Caki2 (cell line): ENCODE results near the gene WEE1. TPM values are rescaled to one million over a fixed set of nuclear protein-coding genes. Genes with fewer than 3 reads are reported as not detected.

ENCODE experiments used
- total RNA-seq: library from RNA; depleted of rRNA; stranded (reverse); fragments of >200 nt; shearing (Covaris generic); gene quantifications from 2 replicates; pipeline ENCODE4 v1.2.3, GENCODE V29; 2014; ENCODE audit warnings: low replicate concordance; rRNA removed

The WEE1 gene
- total RNA-seq, 1 experiment from 2014 or later, result 104 TPM

Other genes starting within 250 kb of the WEE1 start
- gene IPO7, start 189.0 kb upstream of the WEE1 start, total RNA-seq, result 74.0 and 77.4 TPM in 2 replicates
- gene ZNF143, start 112.7 kb upstream of the WEE1 start, total RNA-seq, result 15.2 and 38.2 TPM in 2 replicates
- 12.0 and 22.1 TPM in 2 replicates for gene SWAP70, start 90.4 kb downstream of the WEE1 start, total RNA-seq